MM.1S (cell line): ENCODE data around the gene PLA1A.

ENCODE experiments used
- DNase-seq: peaks from one replicate; pipeline ENCODE4 v3.0.0-alpha.2; 2015
- H2AFZ ChIP-seq: fragments of 300-600 bp; sonication (generic); 2 replicates; pipeline ENCODE4 v1.6.0; 2016; ENCODE audit warnings: antibody characterized with exemption, low read length
- H3F3A ChIP-seq: fragments of 300-600 bp; sonication (generic); 2 replicates; pipeline ENCODE4 v1.6.1; 2016; ENCODE audit warnings: mild to moderate bottlenecking, antibody characterized with exemption, low read length, moderate library complexity, mixed read lengths; ENCODE audit not compliant: insufficient read depth
- H3K27ac ChIP-seq: fragments of 300-600 bp; sonication (generic); 2 replicates; pipeline ENCODE4 v1.5.1; 2016; ENCODE audit warnings: mild to moderate bottlenecking, low read length
- H3K27me3 ChIP-seq: fragments of 300-600 bp; sonication (generic); replicated peaks from 2 replicates; pipeline ENCODE4 v1.6.0; 2016; ENCODE audit warnings: low read length; ENCODE audit not compliant: insufficient read depth
- H3K36me3 ChIP-seq: fragments of 300-600 bp; sonication (generic); replicated peaks from 2 replicates; pipeline ENCODE4 v1.6.1; 2016; ENCODE audit warnings: mild to moderate bottlenecking, low read length, mixed read lengths; ENCODE audit not compliant: insufficient read depth
- H3K4me1 ChIP-seq: fragments of 300-600 bp; sonication (generic); 2 replicates; pipeline ENCODE4 v1.6.1; 2016; ENCODE audit warnings: low read length, mixed read lengths
- H3K4me2 ChIP-seq: fragments of 300-600 bp; sonication (generic); 2 replicates; pipeline ENCODE4 v1.6.0; 2016; ENCODE audit warnings: low read depth, low read length
- H3K4me3 ChIP-seq: fragments of 300-600 bp; sonication (generic); 2 replicates; pipeline ENCODE4 v1.5.1; 2016; ENCODE audit warnings: low read length, mixed read lengths
- H3K79me2 ChIP-seq: fragments of 300-600 bp; sonication (generic); 2 replicates; pipeline ENCODE4 v1.6.1; 2016; ENCODE audit warnings: mixed run types, low read length, mixed read lengths
- H3K9ac ChIP-seq: fragments of 300-600 bp; sonication (generic); 2 replicates; pipeline ENCODE4 v1.6.1; 2016; ENCODE audit warnings: low read length, mixed read lengths
- H3K9me2 ChIP-seq: fragments of 300-600 bp; sonication (generic); replicated peaks from 2 replicates; pipeline ENCODE4 v1.6.1; 2016; ENCODE audit warnings: mild to moderate bottlenecking, low read length, mixed read lengths; ENCODE audit not compliant: insufficient read depth
- H3K9me3 ChIP-seq: fragments of 300-600 bp; sonication (generic); replicated peaks from 2 replicates; pipeline ENCODE4 v1.6.1; 2016; ENCODE audit warnings: mild to moderate bottlenecking, low read length, mixed read lengths; ENCODE audit not compliant: insufficient read depth
- H4K20me1 ChIP-seq: fragments of 300-600 bp; sonication (generic); 2 replicates; pipeline ENCODE4 v1.6.1; 2016; ENCODE audit warnings: mild to moderate bottlenecking, low read length, moderate library complexity, mixed read lengths; ENCODE audit not compliant: insufficient read depth
- CTCF ChIP-seq: fragments of 300-600 bp; sonication (generic); IDR thresholded peaks from 2 replicates; pipeline ENCODE4 v1.5.1; 2016; ENCODE audit warnings: antibody characterized with exemption, low read length, mixed read lengths
- EZH2 ChIP-seq: fragments of 300-600 bp; sonication (generic); optimal IDR thresholded peaks from 2 replicates; pipeline ENCODE3; 2017; ENCODE audit warnings: low read depth, mild to moderate bottlenecking, antibody characterized with exemption, low read length, mixed read lengths
- EZH2phosphoT487 ChIP-seq: fragments of 300-600 bp; sonication (generic); IDR thresholded peaks from 2 replicates; pipeline ENCODE4 v1.6.1; 2018; ENCODE audit warnings: antibody characterized with exemption, low read length

PLA1A gene

DNA sequence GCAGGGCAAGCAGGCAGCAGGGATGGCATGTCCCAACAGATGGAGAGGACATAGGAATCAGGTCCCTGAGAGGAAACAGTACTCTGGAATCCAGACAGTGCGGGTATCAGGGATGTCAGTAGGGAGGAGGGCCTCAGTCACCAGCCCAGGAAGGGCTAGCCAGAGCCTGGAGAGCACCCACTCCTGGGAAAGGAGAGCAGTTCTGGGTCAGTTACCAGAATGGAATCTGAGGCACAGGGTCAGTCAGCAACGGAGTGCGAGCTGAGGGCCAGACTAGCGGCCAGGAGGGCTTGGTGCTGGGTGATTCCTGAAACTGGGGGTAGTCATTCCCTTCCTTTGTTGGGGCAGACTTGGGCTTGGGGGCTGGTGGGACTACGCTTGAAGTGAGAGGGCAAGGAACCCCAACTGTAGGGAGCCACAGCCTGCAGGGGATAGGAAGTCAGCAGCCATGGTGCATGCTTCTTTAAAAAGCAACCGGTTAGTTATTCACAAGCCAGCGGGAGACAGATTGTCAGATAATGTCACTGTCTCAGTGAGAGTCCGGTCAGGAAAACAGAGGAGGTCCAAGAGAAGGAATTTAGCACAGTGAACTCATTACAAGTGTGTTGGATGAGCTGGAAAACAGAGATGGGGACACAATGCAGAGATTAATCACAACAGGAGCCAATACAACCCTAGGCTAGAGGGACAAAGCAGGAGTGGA lies 27.9 kb downstream of the PLA1A start:
- Histone ChIP-seq H3K9me3 (no peaks in the 10 kb centered on the region), H3F3A (no peaks in the 10 kb centered on the region), H3K36me3 (no peaks in the 10 kb centered on the region), H3K9ac (no peak overlapping the region), H3K4me3 (no peak overlapping the region), H3K27me3 (no peaks in the 10 kb centered on the region), H2AFZ (no peak overlapping the region), H3K9me2 (no peaks in the 10 kb centered on the region), H3K79me2 (no peaks in the 10 kb centered on the region), H3K4me2 (no peak overlapping the region), H3K4me1 (0 out of 2 replicates have a peak, but pooled peaks cover 2% of the 10 kb centered on the region), H4K20me1 (no peaks in the 10 kb centered on the region), H3K27ac (no peak overlapping the region)
- TF ChIP-seq EZH2phosphoT487 (no peak), CTCF (no peak), EZH2 (no peak)
- DNase-seq, result no peak

DNA sequence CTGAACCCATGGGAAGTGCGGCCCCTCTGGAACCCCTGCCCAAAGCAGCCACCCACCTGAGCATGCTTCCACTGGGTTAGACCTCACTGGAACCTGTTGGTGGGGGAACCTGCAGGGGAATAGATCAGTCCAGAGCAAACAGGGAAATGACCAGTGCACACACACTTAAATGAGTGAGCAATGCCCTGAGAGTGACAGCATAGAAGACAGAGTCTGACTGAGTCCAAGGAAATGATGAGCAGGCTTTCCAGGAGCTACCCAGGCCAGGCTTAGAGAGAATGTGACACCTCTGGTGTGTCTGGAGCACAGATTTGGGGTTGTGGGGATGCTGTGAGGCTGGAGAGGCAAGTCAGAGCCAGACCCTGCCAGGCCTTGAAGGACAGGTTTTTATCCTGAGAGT lies 28.5 kb downstream of the PLA1A start:
- no peak overlapping the region for H3K9ac ChIP-seq
- no peak overlapping the region for H3K4me3 ChIP-seq
- H3K4me2 ChIP-seq, result no peak overlapping the region
- no peaks in the 10 kb centered on the region for H3K9me2 ChIP-seq
- H3K36me3 ChIP-seq, result no peaks in the 10 kb centered on the region
- no peaks in the 10 kb centered on the region for H3F3A ChIP-seq
- H3K27me3 ChIP-seq, result no peaks in the 10 kb centered on the region
- H3K79me2 ChIP-seq, result no peaks in the 10 kb centered on the region
- H3K9me3 ChIP-seq, result no peaks in the 10 kb centered on the region
- no peaks in the 10 kb centered on the region for H4K20me1 ChIP-seq
- no peak overlapping the region for H2AFZ ChIP-seq
- 0 out of 2 replicates have a peak, but pooled peaks cover 3% of the 10 kb centered on the region for H3K4me1 ChIP-seq
- H3K27ac ChIP-seq, result no peak overlapping the region
- DNase-seq, result no peak
- no peak for TF ChIP-seq CTCF
- no peak for TF ChIP-seq EZH2phosphoT487
- no peak for TF ChIP-seq EZH2

- Histone ChIP-seq H3K9ac (no peak overlapping the region), H3K4me3 (no peak overlapping the region), H3K4me1 (0 out of 2 replicates have a peak, but pooled peaks cover 3% of the 10 kb centered on the region)
Observed at GRCh38 chr3:119627461-119627860, 29.8 kb downstream of the PLA1A start.

More at GRCh38 chr3:119627461-119627860, 29.8 kb downstream of the PLA1A start:
- Histone ChIP-seq H3F3A (no peaks in the 10 kb centered on the region), H3K36me3 (no peaks in the 10 kb centered on the region), H3K27ac (no peak overlapping the region), H3K79me2 (no peaks in the 10 kb centered on the region), H4K20me1 (no peaks in the 10 kb centered on the region), H3K27me3 (no peaks in the 10 kb centered on the region), H3K9me2 (no peaks in the 10 kb centered on the region), H3K9me3 (no peaks in the 10 kb centered on the region), H3K4me2 (no peak overlapping the region), H2AFZ (no peak overlapping the region)
- no peak for TF ChIP-seq CTCF
- no peak for TF ChIP-seq EZH2
- no peak for TF ChIP-seq EZH2phosphoT487
- DNase-seq, result no peak
